DOHH2 (cell line): ENCODE results near the gene EFNA5.

Experiments used
- H3F3A ChIP-seq: fragments of 200-600 bp; sonication (generic), shearing (Covaris generic); 2 replicates; pipeline ENCODE4 v1.6.0; 2016; ENCODE audit warnings: antibody characterized with exemption, mild to moderate bottlenecking; ENCODE audit not compliant: control insufficient read depth, insufficient read depth
- H3K27ac ChIP-seq: fragments of 200-600 bp; sonication (generic); 2 replicates; pipeline ENCODE4 v1.5.1; 2014; ENCODE audit warnings: low read depth, mild to moderate bottlenecking, low read length, moderate library complexity
- H3K27me3 ChIP-seq: fragments of 200-600 bp; sonication (generic); 2 replicates; pipeline ENCODE4 v1.6.1; 2014; ENCODE audit warnings: mild to moderate bottlenecking, low read length, mixed read lengths; ENCODE audit not compliant: control insufficient read depth
- H3K36me3 ChIP-seq: fragments of 200-600 bp; sonication (generic); 2 replicates; pipeline ENCODE4 v1.6.1; 2014; ENCODE audit warnings: mild to moderate bottlenecking, low read length, moderate library complexity, mixed read lengths; ENCODE audit not compliant: control insufficient read depth
- H3K4me1 ChIP-seq: fragments of 200-600 bp; sonication (generic); 2 replicates; pipeline ENCODE4 v1.6.1; 2014; ENCODE audit warnings: mild to moderate bottlenecking, low read length, mixed read lengths; ENCODE audit not compliant: control insufficient read depth
- H3K4me2 ChIP-seq: fragments of 200-600 bp; sonication (generic); 2 replicates; pipeline ENCODE4 v1.6.0; 2014; ENCODE audit warnings: mild to moderate bottlenecking, low read length, moderate library complexity
- H3K4me3 ChIP-seq: fragments of 200-600 bp; sonication (generic); 2 replicates; pipeline ENCODE4 v1.5.1; 2014; ENCODE audit warnings: mild to moderate bottlenecking, low read length, mixed read lengths
- H3K79me2 ChIP-seq: fragments of 200-600 bp; sonication (generic); 2 replicates; pipeline ENCODE4 v1.6.1; 2014; ENCODE audit warnings: mild to moderate bottlenecking, low read length, mixed read lengths; ENCODE audit not compliant: control insufficient read depth
- H3K9me2 ChIP-seq: fragments of 200-600 bp; sonication (generic); replicated peaks from 2 replicates; pipeline ENCODE4 v1.6.1; 2014; ENCODE audit warnings: mild to moderate bottlenecking, low read length, mixed read lengths; ENCODE audit not compliant: control insufficient read depth
- H3K9me3 ChIP-seq: fragments of 200-600 bp; sonication (generic); 2 replicates; pipeline ENCODE4 v1.6.1; 2014; ENCODE audit warnings: antibody characterized with exemption, low read length, mixed read lengths; ENCODE audit not compliant: control insufficient read depth, insufficient read depth
- H4K20me1 ChIP-seq: fragments of 200-600 bp; sonication (generic); 2 replicates; pipeline ENCODE4 v1.6.0; 2014; ENCODE audit warnings: low read depth, mild to moderate bottlenecking, antibody characterized with exemption, low read length, moderate library complexity; ENCODE audit not compliant: control insufficient read depth, insufficient read depth
- CTCF ChIP-seq: fragments of 200-600 bp; sonication (generic); IDR thresholded peaks from one replicate; pipeline ENCODE4 v1.5.1; 2014; ENCODE audit warnings: antibody characterized with exemption, mild to moderate bottlenecking, low read depth, low read length; ENCODE audit not compliant: poor library complexity, severe bottlenecking
- EZH2phosphoT487 ChIP-seq: fragments of 200-600 bp; sonication (generic); IDR thresholded peaks from 2 replicates; pipeline ENCODE4 v1.6.1; 2017; ENCODE audit warnings: borderline replicate concordance, mild to moderate bottlenecking, antibody characterized with exemption, low read length, moderate library complexity, mixed read lengths

EFNA5 gene

GRCh38 chr5:107376546-107377276, 294.0 kb downstream of the EFNA5 start:
- H3K4me1 ChIP-seq: peaks cover 9% of the 10 kb centered on the region
- H3K9me2 ChIP-seq: no peaks in the 10 kb centered on the region
- TF ChIP-seq CTCF: no peak
- TF ChIP-seq EZH2phosphoT487: no peak
- peaks cover 4% of the 10 kb centered on the region; the same call in 1 of the 2 replicates for H3K27me3 ChIP-seq
- no peak overlapping the region for H3K27ac ChIP-seq
- no peak overlapping the region for H3K4me2 ChIP-seq
- no peaks in the 10 kb centered on the region for H3K9me3 ChIP-seq
- H3K4me3 ChIP-seq: no peak overlapping the region
- H3F3A ChIP-seq: no peaks in the 10 kb centered on the region
- H3K79me2 ChIP-seq: no peaks in the 10 kb centered on the region
- no peaks in the 10 kb centered on the region for H4K20me1 ChIP-seq
- no peaks in the 10 kb centered on the region for H3K36me3 ChIP-seq

- H3K4me3 ChIP-seq: no peak overlapping the region
- no peaks in the 10 kb centered on the region for H3K36me3 ChIP-seq
- H3F3A ChIP-seq: no peaks in the 10 kb centered on the region
- peaks cover 4% of the 10 kb centered on the region; the same call in 1 of the 2 replicates for H3K27me3 ChIP-seq
- no peak for TF ChIP-seq CTCF
- no peak for TF ChIP-seq EZH2phosphoT487
- H3K9me2 ChIP-seq: no peaks in the 10 kb centered on the region
- no peaks in the 10 kb centered on the region for H4K20me1 ChIP-seq
- H3K9me3 ChIP-seq: no peaks in the 10 kb centered on the region
- H3K79me2 ChIP-seq: no peaks in the 10 kb centered on the region
- H3K4me2 ChIP-seq: no peak overlapping the region
- peaks cover 9% of the 10 kb centered on the region for H3K4me1 ChIP-seq
- no peak overlapping the region for H3K27ac ChIP-seq
Measured at GRCh38 chr5:107373549-107374263, 297.0 kb downstream of the EFNA5 start.

- no peaks in the 10 kb centered on the region for H3K9me3 ChIP-seq
- TF ChIP-seq CTCF (no peak), EZH2phosphoT487 (no peak)
Measured at GRCh38 chr5:107372723-107373450, 297.9 kb downstream of the EFNA5 start.

More at GRCh38 chr5:107372723-107373450, 297.9 kb downstream of the EFNA5 start:
- Histone ChIP-seq H3K27me3 (peaks cover 4% of the 10 kb centered on the region; the same call in 1 of the 2 replicates), H3K27ac (no peak overlapping the region), H3K4me2 (no peak overlapping the region), H3K79me2 (no peaks in the 10 kb centered on the region), H3K4me3 (no peak overlapping the region), H3F3A (no peaks in the 10 kb centered on the region), H3K36me3 (no peaks in the 10 kb centered on the region), H3K4me1 (peaks cover 9% of the 10 kb centered on the region), H3K9me2 (no peaks in the 10 kb centered on the region), H4K20me1 (no peaks in the 10 kb centered on the region)
